GM23338 (cell line): ENCODE measurements around the gene ANKS1B.

Experiments used
- CREB1 ChIP-seq: fragments of 250-450 bp; sonication (Bioruptor Pico); IDR thresholded peaks from 2 replicates; pipeline ENCODE4 v1.5.0; 2020; ENCODE audit warnings: low read depth, mild to moderate bottlenecking, moderate library complexity
- CTCF ChIP-seq, 2 experiments: fragments of 200-600 bp in 1 of 2; sonication (generic) in 1 of 2; conservative IDR thresholded peaks; 2 replicates each; pipeline versions ENCODE4 v1.5.1 to v1.6.1; 2016 to 2017; ENCODE audit warnings: antibody characterized with exemption in 2 of 2, low read depth in 2 of 2, mild to moderate bottlenecking in 2 of 2, moderate library complexity in 1 of 2
- ETS1 ChIP-seq: IDR thresholded peaks from 2 replicates; pipeline ENCODE4 v1.6.1; 2016; ENCODE audit warnings: antibody characterized with exemption
- EZH2 ChIP-seq: fragments of 200-600 bp; sonication (generic); IDR thresholded peaks from one replicate; pipeline ENCODE4 v1.8.0; 2017; ENCODE audit warnings: antibody characterized with exemption, mild to moderate bottlenecking, low read depth; ENCODE audit not compliant: unreplicated experiment
- EZH2phosphoT487 ChIP-seq: fragments of 200-600 bp; sonication (generic); IDR thresholded peaks from one replicate; pipeline ENCODE4 v1.8.1; 2018; ENCODE audit warnings: antibody characterized with exemption; ENCODE audit not compliant: unreplicated experiment
- JUNB ChIP-seq: IDR thresholded peaks from one replicate; pipeline ENCODE4 v1.6.1; 2016; ENCODE audit warnings: antibody characterized with exemption; ENCODE audit not compliant: unreplicated experiment
- NANOG ChIP-seq: IDR thresholded peaks from 2 replicates; pipeline ENCODE4 v1.6.1; 2016; ENCODE audit warnings: antibody characterized with exemption, borderline replicate concordance
- POLR2AphosphoS5 ChIP-seq: IDR thresholded peaks from 2 replicates; pipeline ENCODE4 v1.6.1; 2016; ENCODE audit warnings: antibody characterized with exemption, low read depth
- REST ChIP-seq: IDR thresholded peaks from one replicate; pipeline ENCODE4 v1.6.1; 2018; ENCODE audit warnings: antibody characterized with exemption; ENCODE audit not compliant: unreplicated experiment
- STAT1 ChIP-seq: IDR thresholded peaks from one replicate; pipeline ENCODE4 v1.6.1; 2016; ENCODE audit warnings: antibody characterized with exemption; ENCODE audit not compliant: unreplicated experiment
- ZNF114 ChIP-seq: fragments of 250-450 bp; sonication (Bioruptor Pico); IDR thresholded peaks from 2 replicates; pipeline ENCODE4 v1.5.0; 2020; ENCODE audit warnings: mild to moderate bottlenecking, moderate library complexity
- ZNF331 ChIP-seq: fragments of 250-450 bp; sonication (Bioruptor Pico); IDR thresholded peaks from 2 replicates; pipeline ENCODE4 v1.5.0; 2020; ENCODE audit warnings: low read depth, mild to moderate bottlenecking, moderate library complexity
- ZNF462 ChIP-seq: fragments of 250-450 bp; sonication (Bioruptor Pico); IDR thresholded peaks from 2 replicates; pipeline ENCODE4 v1.5.0; 2020; ENCODE audit warnings: mild to moderate bottlenecking, moderate library complexity

- TF ChIP-seq CTCF (conservative IDR thresholded peaks at IDR 0.05; ENCODE audit: low read depth in 2 of 2) = no peak
- TF ChIP-seq POLR2AphosphoS5 = no peak
- no peak for TF ChIP-seq EZH2
- TF ChIP-seq REST = no peak
- no peak for TF ChIP-seq CREB1
- TF ChIP-seq NANOG = no peak
- no peak for TF ChIP-seq JUNB
- TF ChIP-seq EZH2phosphoT487 = no peak
- TF ChIP-seq ETS1 = no peak
- TF ChIP-seq ZNF331 (CRISPR knock-in tag) = no peak
- TF ChIP-seq STAT1 = no peak
- TF ChIP-seq ZNF114 (CRISPR knock-in tag) = no peak
- TF ChIP-seq ZNF462 (CRISPR knock-in tag) = no peak
Observed at GRCh38 chr12:99476956-99477355, 507.8 kb downstream of the ANKS1B start.
